H1 (cell line): ENCODE measurements around the gene LHFPL6. TPM values are rescaled to one million over a fixed set of nuclear protein-coding genes. Genes with fewer than 3 reads are reported as not detected.

Source experiments
- ATF2 ChIP-seq: IDR thresholded peaks from 2 replicates; pipeline ENCODE4 v1.6.1; 2012; ENCODE audit warnings: low read length, inconsistent platforms
- CEBPB ChIP-seq: IDR thresholded peaks from 2 replicates; pipeline ENCODE4 v1.6.1; 2012; ENCODE audit warnings: low read depth, low read length
- CTBP2 ChIP-seq: IDR thresholded peaks from 2 replicates; pipeline ENCODE4 v1.7.0; 2011; ENCODE audit warnings: borderline replicate concordance, mild to moderate bottlenecking, moderate library complexity, mixed read lengths, low read length; ENCODE audit not compliant: insufficient read depth, insufficient read length
- JUND ChIP-seq: IDR thresholded peaks from 2 replicates; pipeline ENCODE4 v1.6.1; 2011; ENCODE audit warnings: mild to moderate bottlenecking, improper control_type of control experiment, low read length
- KDM4A ChIP-seq: IDR thresholded peaks from one replicate; pipeline ENCODE4 v1.7.1; 2012; ENCODE audit warnings: low read depth, mild to moderate bottlenecking, moderate library complexity, low read length, inconsistent platforms; ENCODE audit not compliant: severe bottlenecking
- KDM5A ChIP-seq: fragments of 200-600 bp; IDR thresholded peaks from 2 replicates; pipeline ENCODE4 v1.7.1; 2012; ENCODE audit warnings: mild to moderate bottlenecking, low read length, inconsistent platforms, mixed read lengths
- RNF2 ChIP-seq: fragments of 200-900, 300-1000 bp; sonication (generic); IDR thresholded peaks from 2 replicates; pipeline ENCODE4 v1.7.1; 2016; ENCODE audit warnings: borderline replicate concordance, low read depth, mild to moderate bottlenecking, antibody characterized with exemption, low read length; ENCODE audit not compliant: poor library complexity, severe bottlenecking; ENCODE audit errors: missing control alignments
- SIN3A ChIP-seq, 2 experiments: IDR thresholded peaks in 1 of 2; conservative IDR thresholded peaks in 1 of 2; 2 replicates each; pipeline ENCODE4 v1.6.1; 2011 to 2012; ENCODE audit warnings: low read length in 2 of 2, improper control_type of control experiment in 1 of 2, low read depth in 1 of 2, mild to moderate bottlenecking in 1 of 2
- SP2 ChIP-seq: IDR thresholded peaks from 2 replicates; pipeline ENCODE4 v1.6.1; 2012; ENCODE audit warnings: mild to moderate bottlenecking, low read length, inconsistent platforms
- TAF7 ChIP-seq: optimal IDR thresholded peaks from 2 replicates; pipeline ENCODE3; 2011; ENCODE audit warnings: low read depth, mild to moderate bottlenecking, inconsistent platforms, low read length, moderate library complexity, borderline replicate concordance
- USF2 ChIP-seq: IDR thresholded peaks from 2 replicates; pipeline ENCODE4 v1.6.1; 2011; ENCODE audit warnings: low read length, improper control_type of control experiment
- polyA plus RNA-seq, 7 experiments: library from polyadenylated mRNA; depleted of rRNA in 3 of 7; stranded (reverse) in 5 of 7; unstranded in 2 of 7; fragments of >200 nt in 5 of 7; fragments of 200-250 nt in 2 of 7; gene quantifications; 1 replicate in 5 of 7; 2 replicates in 1 of 7; 4 replicates in 1 of 7; pipeline versions ENCODE4 v1.2.1 to v1.2.3, GENCODE V29; 2011 to 2013; ENCODE audit warnings: missing spikeins in 2 of 7, mixed read lengths in 2 of 7
- total RNA-seq: library from RNA; stranded (reverse); fragmentation: NEBNext Ultra II Directional; extraction: Animal tissue kit (Norgen Biotek cat#: 25700); gene quantifications from 2 replicates; pipeline ENCODE4 v1.2.1, GENCODE V29; 2021

The LHFPL6 gene
- total and polyA plus RNA-seq, 2 of the 8 experiments (the other 6 are each of a cell fraction or from before 2014, with no cell fraction given): 7.6 to 17.0 TPM

GRCh38 chr13:39329182-39329639, 273.8 kb downstream of the LHFPL6 start (continued):
- TF ChIP-seq TAF7 (no peak), ATF2 (peak; percentile 82; the same call in 1 of the 2 replicates), USF2 (no peak), KDM4A (no peak), SIN3A (conservative IDR thresholded peaks at IDR 0.05 in 1 of 2, IDR thresholded peaks at IDR 0.05 in 1 of 2; ENCODE audit: low read depth in 1 of 2, low read length in 2 of 2) (no peak), KDM5A (no peak), RNF2 (no peak), CTBP2 (no peak), JUND (peak; percentile 5; the same call in 1 of the 2 replicates), SP2 (no peak), CEBPB (no peak)
